Panc1 (cell line): ENCODE data around the gene STX3. TPM values are rescaled to one million over a fixed set of nuclear protein-coding genes. Genes with fewer than 3 reads are reported as not detected.

ENCODE experiments used
- ATAC-seq: fragments of 200-7000 bp; cut with Tn5 transposase; 2 replicates; pipeline ENCODE4 v1.9.1; 2020; ENCODE audit warnings: mild to moderate bottlenecking, moderate library complexity
- BruUV-seq: library from RNA; stranded (reverse); fragments of 400-500 nt; replicated peaks from 2 replicates; lab custom pipeline; 2021; lab: Mats Ljungman, UMichigan
- CTCF ChIA-PET: fragments of 300-600 bp; sonication (Branson Sonifier 250); formaldehyde crosslinking; loops from one replicate; lab custom pipeline; 2022; ENCODE audit warnings: antibody characterized with exemption; lab: Charles Lee
- POLR2A ChIA-PET: fragments of 300-600 bp; sonication (Branson Sonifier 250); formaldehyde crosslinking; loops from one replicate; lab custom pipeline; 2022; ENCODE audit warnings: antibody characterized with exemption; lab: Charles Lee
- DNase-seq: peaks from one replicate; pipeline ENCODE4 v3.0.0-alpha.2; 2010; ENCODE audit warnings: low read depth, low spot score
- H3K27ac ChIP-seq: 2 replicates; pipeline ENCODE4 v1.5.1; 2011; ENCODE audit warnings: mild to moderate bottlenecking, low read length, inconsistent platforms
- H3K27me3 ChIP-seq: fragments of 200-500 bp; sonication (Bioruptor generic); 2 replicates; pipeline ENCODE4 v1.6.0; 2014; ENCODE audit warnings: low read length, inconsistent platforms; ENCODE audit not compliant: control insufficient read depth, insufficient read depth
- H3K36me3 ChIP-seq: fragments of 200-500 bp; sonication (Bioruptor generic); 2 replicates; pipeline ENCODE4 v1.5.1; 2014; ENCODE audit warnings: inconsistent platforms, mild to moderate bottlenecking, low read length, moderate library complexity; ENCODE audit not compliant: control insufficient read depth, insufficient read depth
- H3K4me1 ChIP-seq: 2 replicates; pipeline ENCODE4 v1.5.1; 2011; ENCODE audit warnings: inconsistent platforms, mild to moderate bottlenecking, low read length, moderate library complexity; ENCODE audit not compliant: control insufficient read depth, insufficient read depth
- H3K4me3 ChIP-seq, 2 experiments: 2 replicates each; pipeline ENCODE4 v1.5.1; 2011 to 2012; ENCODE audit warnings: low read depth in 2 of 2, low read length in 2 of 2, mild to moderate bottlenecking in 2 of 2, inconsistent platforms in 1 of 2, moderate library complexity in 1 of 2
- H3K9me3 ChIP-seq: fragments of 200-500 bp; sonication (Bioruptor generic); 2 replicates; pipeline ENCODE4 v1.5.1; 2014; ENCODE audit warnings: low read depth, mild to moderate bottlenecking, inconsistent platforms, low read length, moderate library complexity; ENCODE audit not compliant: control insufficient read depth, insufficient read depth
- CTCF ChIP-seq: fragments of 450-650 bp; IDR thresholded peaks from 2 replicates; pipeline ENCODE4 v1.5.1; 2017; ENCODE audit warnings: mild to moderate bottlenecking
- POLR2AphosphoS5 ChIP-seq: IDR thresholded peaks from 2 replicates; pipeline ENCODE4 v1.6.1; 2012; ENCODE audit warnings: mild to moderate bottlenecking, low read depth, low read length, moderate library complexity
- REST ChIP-seq, 2 experiments: IDR thresholded peaks; 2 replicates each; pipeline ENCODE4 v1.6.1; 2011 to 2012; ENCODE audit warnings: low read depth in 2 of 2, control low read depth in 1 of 2, low read length in 1 of 2, mild to moderate bottlenecking in 1 of 2, moderate library complexity in 1 of 2; ENCODE audit not compliant: insufficient read depth in 1 of 2
- SIN3A ChIP-seq: IDR thresholded peaks from 2 replicates; pipeline ENCODE4 v1.6.1; 2012; ENCODE audit warnings: low read depth, mild to moderate bottlenecking, low read length, moderate library complexity, borderline replicate concordance; ENCODE audit not compliant: insufficient read depth
- TCF7L2 ChIP-seq: IDR thresholded peaks from 2 replicates; pipeline ENCODE4 v1.6.1; 2011; ENCODE audit warnings: mild to moderate bottlenecking, low read depth, low read length, inconsistent platforms
- in situ Hi-C: cut with HindIII; loops from 2 replicates; pipeline ENCODE4 v1.10.0; 2016; ENCODE audit warnings: low sequenced_read_pairs, low pct_unique_long_range_greater_than_20kb
- intact Hi-C: fragments of 100-400 bp; cut with micrococcal nuclease; formaldehyde crosslinking; loops from one replicate; pipeline ENCODE4 v1.10.0; 2022; ENCODE audit not compliant: unreplicated experiment
- total RNA-seq: library from RNA; stranded (reverse); gene quantifications from one replicate; pipeline ENCODE4 v1.2.1, GENCODE V29; 2021; ENCODE audit not compliant: unreplicated experiment

Gene STX3
- total RNA-seq, 1 experiment from 2014 or later: 34.8 TPM

- intact Hi-C loops (no loop called here), in situ Hi-C loops (no loop called here)
- BruUV-seq: no TSS peak
- Histone ChIP-seq H3K27ac (no peak overlapping the region), H3K9me3 (no peaks in the 10 kb centered on the region), H3K27me3 (no peaks in the 10 kb centered on the region; the same call in 1 of the 2 replicates), H3K36me3 (no peaks in the 10 kb centered on the region), H3K4me3 (no peak overlapping the region), H3K4me1 (no peaks in the 10 kb centered on the region)
- ATAC-seq: no peak
- TF ChIP-seq POLR2AphosphoS5 (no peak), CTCF (no peak), SIN3A (no peak), REST (IDR thresholded peaks at IDR 0.05; ENCODE audit: insufficient read depth in 1 of 2, low read depth in 2 of 2, low read length in 1 of 2) (no peak), TCF7L2 (no peak)
- ChIA-PET POLR2A (no interaction called here), CTCF (no interaction called here)
- no peak for DNase-seq
These were observed 84.4 kb downstream of the STX3 start for GRCh38 chr11:59839615-59840014.

GRCh38 chr11:59841514-59841913, 86.3 kb downstream of the STX3 start:
- Histone ChIP-seq H3K27me3 (no peaks in the 10 kb centered on the region; the same call in 1 of the 2 replicates), H3K36me3 (no peaks in the 10 kb centered on the region), H3K9me3 (no peaks in the 10 kb centered on the region), H3K27ac (no peak overlapping the region), H3K4me1 (no peaks in the 10 kb centered on the region), H3K4me3 (no peak overlapping the region)
- no TSS peak for BruUV-seq
- intact Hi-C loops (no loop called here), in situ Hi-C loops (no loop called here)
- ATAC-seq (no peak), DNase-seq (no peak)
- ChIA-PET POLR2A (no interaction called here), CTCF (no interaction called here)
- no peak for TF ChIP-seq POLR2AphosphoS5
- TF ChIP-seq CTCF: no peak
- TF ChIP-seq SIN3A: no peak
- TF ChIP-seq REST (IDR thresholded peaks at IDR 0.05; ENCODE audit: insufficient read depth in 1 of 2, low read depth in 2 of 2, low read length in 1 of 2): no peak
- no peak for TF ChIP-seq TCF7L2
